Thyroid gland (tissue), 4 donors: ENCODE measurements around the gene XDH.

Experiments
- POLR2A ChIP-seq, 2 donors: fragments of 450-650 bp; IDR thresholded peaks; one replicate each; pipeline ENCODE4 v1.6.1; 2017; ENCODE audit warnings: antibody characterized with exemption in 2 of 2, mild to moderate bottlenecking in 2 of 2, moderate library complexity in 1 of 2
- TF ChIP-seq, protein P1 (sequence below), 6 experiments: fragments of 200-600 bp in 3 of 6; fragments of 450-650 bp in 3 of 6; sonication (generic) in 3 of 6; IDR thresholded peaks; one replicate each; pipeline ENCODE4 v1.5.1; 2016 to 2019; ENCODE audit warnings: antibody characterized with exemption in 6 of 6, mild to moderate bottlenecking in 2 of 6, inconsistent platforms in 1 of 6, moderate library complexity in 1 of 6

DNA sequence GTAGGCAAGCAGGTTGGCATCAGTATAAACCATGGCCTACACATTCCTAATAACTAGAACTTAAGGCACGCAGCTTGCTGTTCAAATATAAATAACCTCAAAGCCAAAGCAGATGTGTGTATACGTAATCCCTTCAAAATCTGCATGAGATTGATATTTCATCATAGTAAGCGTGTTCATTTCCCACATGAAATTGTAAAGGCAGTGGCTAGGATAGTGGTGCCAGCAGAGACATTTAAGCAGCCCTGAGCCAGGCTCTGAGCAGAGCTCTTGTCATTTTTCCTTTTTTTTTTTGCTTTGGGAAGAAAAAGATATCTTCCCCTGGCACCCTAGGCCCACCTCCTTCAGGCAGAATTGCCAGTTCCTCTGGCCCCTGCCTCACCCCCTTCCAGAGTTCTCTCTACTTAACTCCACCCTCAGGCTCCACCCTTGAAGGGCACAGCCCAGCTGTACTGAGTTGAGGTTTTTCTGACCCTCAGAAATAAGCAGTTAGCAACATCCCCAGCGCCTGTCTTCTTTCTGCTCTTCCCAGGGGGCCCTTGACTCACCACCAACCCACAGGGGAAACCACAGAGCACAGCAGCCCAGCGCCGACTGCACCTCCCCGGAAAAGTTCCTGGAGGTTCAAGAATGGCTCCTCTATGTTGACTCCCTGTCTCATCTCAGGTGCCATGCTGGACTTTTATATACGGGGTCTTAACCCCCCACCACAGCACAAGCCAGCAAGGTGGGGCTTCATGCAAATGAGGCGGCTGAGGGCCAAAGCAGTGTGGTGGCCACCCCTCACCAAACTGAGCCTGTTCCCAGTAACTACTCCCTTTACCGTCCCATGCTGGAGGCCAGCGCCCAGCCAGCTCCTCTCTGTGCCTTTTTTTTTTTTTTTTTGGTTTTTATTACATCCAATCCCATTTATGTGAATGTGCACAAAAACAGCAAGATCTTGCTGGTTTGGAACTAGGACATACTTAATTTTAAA lies 95.9 kb downstream of the XDH start:
- TF ChIP-seq POLR2A (IDR thresholded peaks at IDR 0.05) = no peak
- TF ChIP-seq, protein P1, sequence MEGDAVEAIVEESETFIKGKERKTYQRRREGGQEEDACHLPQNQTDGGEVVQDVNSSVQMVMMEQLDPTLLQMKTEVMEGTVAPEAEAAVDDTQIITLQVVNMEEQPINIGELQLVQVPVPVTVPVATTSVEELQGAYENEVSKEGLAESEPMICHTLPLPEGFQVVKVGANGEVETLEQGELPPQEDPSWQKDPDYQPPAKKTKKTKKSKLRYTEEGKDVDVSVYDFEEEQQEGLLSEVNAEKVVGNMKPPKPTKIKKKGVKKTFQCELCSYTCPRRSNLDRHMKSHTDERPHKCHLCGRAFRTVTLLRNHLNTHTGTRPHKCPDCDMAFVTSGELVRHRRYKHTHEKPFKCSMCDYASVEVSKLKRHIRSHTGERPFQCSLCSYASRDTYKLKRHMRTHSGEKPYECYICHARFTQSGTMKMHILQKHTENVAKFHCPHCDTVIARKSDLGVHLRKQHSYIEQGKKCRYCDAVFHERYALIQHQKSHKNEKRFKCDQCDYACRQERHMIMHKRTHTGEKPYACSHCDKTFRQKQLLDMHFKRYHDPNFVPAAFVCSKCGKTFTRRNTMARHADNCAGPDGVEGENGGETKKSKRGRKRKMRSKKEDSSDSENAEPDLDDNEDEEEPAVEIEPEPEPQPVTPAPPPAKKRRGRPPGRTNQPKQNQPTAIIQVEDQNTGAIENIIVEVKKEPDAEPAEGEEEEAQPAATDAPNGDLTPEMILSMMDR (IDR thresholded peaks at IDR 0.05) = no peak
